Glutamatergic neuron (in vitro differentiated cells): ENCODE results near the gene AFF1. TPM values are rescaled to one million over a fixed set of nuclear protein-coding genes. Genes with fewer than 3 reads are reported as not detected.

ENCODE experiments used
- DNase-seq: peaks from one replicate; pipeline ENCODE4 v3.0.0; 2022
- H3K27ac Mint-ChIP-seq: one replicate; pipeline ENCODE4 v1.8.0; 2020; ENCODE audit warnings: mild to moderate bottlenecking, mixed read lengths, inconsistent platforms; ENCODE audit not compliant: unreplicated experiment
- H3K27me3 Mint-ChIP-seq: one replicate; pipeline ENCODE4 v1.8.0; 2020; ENCODE audit warnings: mild to moderate bottlenecking, moderate library complexity, mixed read lengths, inconsistent platforms; ENCODE audit not compliant: unreplicated experiment
- H3K36me3 Mint-ChIP-seq: one replicate; pipeline ENCODE4 v1.8.0; 2020; ENCODE audit warnings: mild to moderate bottlenecking, mixed read lengths, inconsistent platforms; ENCODE audit not compliant: unreplicated experiment
- H3K4me1 Mint-ChIP-seq: one replicate; pipeline ENCODE4 v1.8.0; 2020; ENCODE audit warnings: mild to moderate bottlenecking, low read depth, mixed read lengths, inconsistent platforms; ENCODE audit not compliant: unreplicated experiment
- H3K4me3 Mint-ChIP-seq: one replicate; pipeline ENCODE4 v1.8.0; 2020; ENCODE audit warnings: mild to moderate bottlenecking, mixed read lengths, inconsistent platforms; ENCODE audit not compliant: unreplicated experiment
- H3K9me3 Mint-ChIP-seq: one replicate; pipeline ENCODE4 v1.8.0; 2020; ENCODE audit warnings: mild to moderate bottlenecking, moderate library complexity, mixed read lengths, inconsistent platforms; ENCODE audit not compliant: unreplicated experiment
- CTCF ChIP-seq: fragments of 200-600 bp; sonication (generic); IDR thresholded peaks from one replicate; pipeline ENCODE4 v1.5.0; 2021; ENCODE audit not compliant: partially characterized antibody, unreplicated experiment
- total RNA-seq: library from RNA; stranded (reverse); fragmentation: NEBNext Ultra II Directional; extraction: Animal tissue kit (Norgen Biotek cat#: 25700); gene quantifications from one replicate; pipeline ENCODE4 v1.2.1, GENCODE V29; 2021; ENCODE audit not compliant: unreplicated experiment

The AFF1 gene
- total RNA-seq, 1 donor from 2014 or later: 42.5 TPM

DNA sequence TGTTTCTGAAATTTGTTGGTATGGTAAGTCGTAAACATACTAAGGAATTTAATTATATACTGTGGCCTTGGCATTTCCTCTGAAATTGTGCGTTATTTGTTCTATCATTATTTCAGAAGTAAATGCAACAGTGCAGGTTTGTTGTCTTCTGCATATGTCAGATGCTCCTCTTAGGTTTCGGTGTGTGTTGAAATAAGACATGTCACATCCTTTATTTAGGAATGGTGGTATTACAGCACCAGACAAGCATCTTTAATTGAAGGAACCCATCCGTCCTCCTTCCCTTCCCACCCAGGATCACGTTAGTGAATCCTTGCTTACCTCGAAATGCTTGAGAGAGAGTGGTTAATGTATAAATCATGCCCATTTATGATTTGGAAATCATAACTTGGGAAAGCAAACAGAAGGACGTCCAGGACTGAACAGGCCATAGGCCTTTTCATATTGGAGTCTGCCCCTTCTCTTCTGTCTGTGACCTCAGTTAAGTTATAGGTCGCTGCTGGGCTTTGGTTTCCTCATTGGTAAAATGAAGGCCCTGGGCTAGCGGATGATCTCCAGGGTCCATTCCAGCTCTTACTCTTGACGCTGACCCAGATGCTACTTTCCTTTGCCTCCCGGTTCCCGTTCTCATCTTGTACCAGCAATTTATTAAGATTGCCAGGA lies 151.5 kb downstream of the AFF1 start:
- H3K4me3 Mint-ChIP-seq: no peak overlapping the region
- peaks cover 3% of the 10 kb centered on the region for H3K4me1 Mint-ChIP-seq
- no peak overlapping the region for H3K27ac Mint-ChIP-seq
- H3K27me3 Mint-ChIP-seq: no peaks in the 10 kb centered on the region
- no peaks in the 10 kb centered on the region for H3K36me3 Mint-ChIP-seq
- no peak for TF ChIP-seq CTCF
- H3K9me3 Mint-ChIP-seq: no peaks in the 10 kb centered on the region
- DNase-seq: no peak

GRCh38 chr4:87087015-87087414 lies 152.2 kb downstream of the AFF1 start:
- no peak for TF ChIP-seq CTCF
- H3K9me3 Mint-ChIP-seq: no peaks in the 10 kb centered on the region
- no peaks in the 10 kb centered on the region for H3K36me3 Mint-ChIP-seq
- H3K4me3 Mint-ChIP-seq: no peak overlapping the region
- no peaks in the 10 kb centered on the region for H3K27me3 Mint-ChIP-seq
- H3K4me1 Mint-ChIP-seq: no peaks in the 10 kb centered on the region
- DNase-seq: no peak
- no peak overlapping the region for H3K27ac Mint-ChIP-seq

DNA sequence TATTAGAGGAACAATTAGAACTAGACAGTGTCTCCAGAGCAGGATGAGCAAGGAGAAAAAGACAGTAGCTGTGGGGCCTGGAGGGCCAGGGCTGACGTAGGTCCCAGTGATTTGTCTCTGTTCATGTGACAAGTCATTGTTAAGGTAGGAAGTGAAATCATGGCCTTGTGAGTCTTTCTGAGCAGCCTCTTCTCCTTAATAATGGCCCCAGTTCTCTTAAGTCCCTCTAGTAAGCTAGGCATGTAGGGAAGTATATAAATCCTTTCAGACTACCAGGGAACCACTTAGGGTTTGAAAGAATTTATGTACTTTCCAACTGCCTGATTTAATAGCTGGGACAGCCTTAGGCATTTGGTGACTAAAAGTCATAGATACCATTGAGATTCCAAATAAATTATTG lies 152.6 kb downstream of the AFF1 start:
- Mint-ChIP-seq H3K4me3 (no peak overlapping the region), H3K4me1 (no peaks in the 10 kb centered on the region), H3K27me3 (no peaks in the 10 kb centered on the region), H3K9me3 (no peaks in the 10 kb centered on the region), H3K27ac (no peak overlapping the region), H3K36me3 (no peaks in the 10 kb centered on the region)
- DNase-seq: no peak
- TF ChIP-seq CTCF: no peak

- H3K4me3 Mint-ChIP-seq: no peak overlapping the region
- TF ChIP-seq CTCF: no peak
- no peaks in the 10 kb centered on the region for H3K27me3 Mint-ChIP-seq
- H3K4me1 Mint-ChIP-seq: no peaks in the 10 kb centered on the region
- no peaks in the 10 kb centered on the region for H3K9me3 Mint-ChIP-seq
- H3K36me3 Mint-ChIP-seq: no peaks in the 10 kb centered on the region
- no peak for DNase-seq
- no peak overlapping the region for H3K27ac Mint-ChIP-seq
Observed at GRCh38 chr4:87088186-87088585, 153.4 kb downstream of the AFF1 start.

DNA sequence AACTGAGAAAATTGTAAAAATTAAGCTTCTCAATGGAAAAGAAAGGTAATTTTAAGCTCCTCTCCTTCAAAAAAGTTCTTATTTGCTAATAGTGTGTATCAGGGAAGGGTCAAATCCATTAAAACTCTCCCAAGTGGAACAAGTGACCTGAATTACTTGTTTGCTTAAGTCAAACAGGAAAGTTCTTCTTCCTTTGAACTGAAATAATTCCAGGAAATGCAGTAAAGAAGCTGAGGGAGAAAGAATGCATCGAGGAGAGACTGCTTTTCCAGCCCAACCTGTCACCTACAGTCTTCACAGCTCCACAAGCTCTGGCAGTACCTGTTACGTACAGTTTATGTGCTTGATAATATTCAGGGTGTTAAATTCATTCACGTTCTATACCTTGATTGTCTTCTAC lies 154.6 kb downstream of the AFF1 start:
- no peak overlapping the region for H3K27ac Mint-ChIP-seq
- no peak for DNase-seq
- H3K4me3 Mint-ChIP-seq: no peak overlapping the region
- H3K4me1 Mint-ChIP-seq: no peaks in the 10 kb centered on the region
- H3K36me3 Mint-ChIP-seq: no peaks in the 10 kb centered on the region
- TF ChIP-seq CTCF: no peak
- no peaks in the 10 kb centered on the region for H3K9me3 Mint-ChIP-seq
- H3K27me3 Mint-ChIP-seq: peaks cover 3% of the 10 kb centered on the region
